ENCODE measurements around the gene PRDX3.

PRDX3 gene

GRCh38 chr10:119125942-119126341, 52.7 kb downstream of the PRDX3 start (continued):
- TF ChIP-seq TSHZ2 (CRISPR knock-in tag; IDR thresholded peaks at IDR 0.05) (no peak), CSRNP3 (CRISPR knock-in tag; IDR thresholded peaks at IDR 0.05) (no peak), PATZ1 (CRISPR knock-in tag; IDR thresholded peaks at IDR 0.05; ENCODE audit: borderline replicate concordance) (no peak)

- TF ChIP-seq RARB (CRISPR knock-in tag; IDR thresholded peaks at IDR 0.05) (no peak), TCF4 (CRISPR knock-in tag; IDR thresholded peaks at IDR 0.05; ENCODE audit: borderline replicate concordance) (no peak), TSHZ2 (CRISPR knock-in tag; IDR thresholded peaks at IDR 0.05) (no peak), ZFP30 (CRISPR knock-in tag; IDR thresholded peaks at IDR 0.05) (no peak)
- ATAC-seq = no peak
These were observed 57.7 kb downstream of the PRDX3 start for GRCh38 chr10:119120875-119121274.

- ATAC-seq = no peak
- no peak for TF ChIP-seq RARB (CRISPR knock-in tag; IDR thresholded peaks at IDR 0.05)
- no peak for TF ChIP-seq ARNTL (CRISPR knock-in tag; IDR thresholded peaks at IDR 0.05; ENCODE audit: borderline replicate concordance, low read depth)
- no peak for TF ChIP-seq ISL1 (CRISPR knock-in tag; IDR thresholded peaks at IDR 0.05)
- no peak for TF ChIP-seq ZNF565 (CRISPR knock-in tag; conservative IDR thresholded peaks at IDR 0.05; ENCODE audit: low read depth)
- TF ChIP-seq SNAI2 (CRISPR knock-in tag; IDR thresholded peaks at IDR 0.05) = no peak
- TF ChIP-seq CREB5 (CRISPR knock-in tag; IDR thresholded peaks at IDR 0.05; ENCODE audit: low read depth) = no peak
- TF ChIP-seq CSRNP3 (CRISPR knock-in tag; IDR thresholded peaks at IDR 0.05) = no peak
- TF ChIP-seq TSHZ2 (CRISPR knock-in tag; IDR thresholded peaks at IDR 0.05) = no peak
- no peak for TF ChIP-seq PPARA (CRISPR knock-in tag; IDR thresholded peaks at IDR 0.05; ENCODE audit: borderline replicate concordance)
- TF ChIP-seq GLIS3 (CRISPR knock-in tag; IDR thresholded peaks at IDR 0.05) = no peak
- TF ChIP-seq ZNF8 (CRISPR knock-in tag; IDR thresholded peaks at IDR 0.05) = no peak
- no peak for TF ChIP-seq CSDC2 (CRISPR knock-in tag; IDR thresholded peaks at IDR 0.05)
- no peak for TF ChIP-seq OSR1 (CRISPR knock-in tag; IDR thresholded peaks at IDR 0.05)
These were observed 58.2 kb downstream of the PRDX3 start for GRCh38 chr10:119120413-119120867.

Measured in SK-N-SH treated with all-trans-retinoic acid at 6 μM for 48 hours (cell line).